Pancreas (tissue), 10 donors: Measurements from ENCODE around the gene LRSAM1. TPM values are rescaled to one million over a fixed set of nuclear protein-coding genes. Genes with fewer than 3 reads are reported as not detected.

Experiments used
- ATAC-seq, 4 donors: fragments of 200-7000 bp; cut with Tn5 transposase; one replicate each; pipeline versions ENCODE4 v1.8.0 to v1.9.1; 2020; ENCODE audit warnings: mild to moderate bottlenecking in 4 of 4, moderate library complexity in 4 of 4
- DNase-seq, 6 donors: peaks; one replicate each; pipeline ENCODE4 v3.0.0-alpha.2; 2020
- FAIRE-seq: peaks from 2 replicates; lab custom pipeline; 2012; peaks lifted over from hg19 to GRCh38; lab: Jason Lieb, UNC
- H3K27ac ChIP-seq, 4 donors: fragments of 200-600 bp; sonication (generic); 1 replicate in 3 of 4; 2 replicates in 1 of 4; pipeline versions ENCODE4 v1.5.0 to v1.8.0; 2020
- H3K27me3 ChIP-seq, 4 donors: fragments of 200-600 bp; one replicate each; pipeline ENCODE4 v1.8.0; 2021
- H3K36me3 ChIP-seq, 3 donors: fragments of 200-600 bp; sonication (generic) in 1 of 3; one replicate each; pipeline versions ENCODE4 v1.5.0 to v1.8.0; 2020 to 2021
- H3K4me1 ChIP-seq, 3 donors: fragments of 200-600 bp; one replicate each; pipeline ENCODE4 v1.8.0; 2021
- H3K4me3 ChIP-seq, 4 donors: fragments of 200-600 bp; sonication (generic) in 2 of 4; one replicate each; pipeline versions ENCODE4 v1.5.0 to v1.8.0; 2020 to 2021
- H3K9me3 ChIP-seq, 4 donors: fragments of 200-600 bp; one replicate each; pipeline ENCODE4 v1.8.0; 2021
- CTCF ChIP-seq, 4 donors: fragments of 200-600 bp; sonication (generic) in 3 of 4; IDR thresholded peaks; one replicate each; pipeline versions ENCODE4 v1.5.0 to v1.8.0; 2021; ENCODE audit warnings: antibody characterized with exemption in 4 of 4
- WGBS, 2 donors: extraction: QIAGEN DNeasy Blood & Tissue Kit; methylation state at CpG; one replicate each; pipeline ENCODE4 v1.1.7; 2013; 5-methylcytosine and 5-hydroxymethylcytosine counted together
- intact Hi-C, 3 donors: fragments of 100-400 bp; cut with DNase I; formaldehyde crosslinking; loops; one replicate each; pipeline versions ENCODE4 v1.11.1 to v1.14.2; 2022
- polyA plus RNA-seq, 2 donors: library from polyadenylated mRNA; stranded (reverse); fragments of 200-250 nt; gene quantifications; one replicate each; pipeline ENCODE4 v1.2.3, GENCODE V29; 2013
- total RNA-seq, 6 donors: library from RNA; stranded (reverse); fragmentation: NEBNext Ultra II Directional in 4 of 6; extraction: Animal tissue kit (Norgen Biotek cat#: 25700) in 4 of 6; gene quantifications; one replicate each; pipeline versions ENCODE4 v1.2.1 to v1.2.4, GENCODE V29; 2021 to 2023
- donor health status: healthy with polysubstance abuse.
- donor health status: DM: no; HTN: no; CAD: no; lungs with moderate emphysema.
- donor health status: DM: no; HTN: no; CAD: no.
- donor health status: control.
- donor health status: control.
- donor health status: Bipolar disorder and iron deficiency.
- donor health status: DM: yes; HTN: yes; CAD: no.
- donor health status: DM: no; HTN: no; CAD: no.
- donor health status: DM: no; HTN: no; CAD: no.
- donor health status: DM: yes; HTN: yes; CAD: no.

LRSAM1 gene
- total and polyA plus RNA-seq, 8 donors: 4.3 to 24.9 (median 7.7) TPM

- DNase-seq (no peak), ATAC-seq (peak in 1 of 4 donors; percentile 12), FAIRE-seq (no peak)
- Histone ChIP-seq H3K9me3 (no peaks in the 10 kb centered on the region), H3K4me1 (no peaks in the 10 kb centered on the region), H3K4me3 (no peak overlapping the region), H3K27me3 (no peaks in the 10 kb centered on the region), H3K36me3 (peaks cover 0 to 16% (median 0%) of the 10 kb centered on the region in 3 donors), H3K27ac (no peak overlapping the region)
- intact Hi-C loops: no loop called here
- no peak for TF ChIP-seq CTCF (IDR thresholded peaks at IDR 0.05)
- 83 to 88% methylated on average over 11 of the region's 11 CpGs for WGBS, 2 donors
Measured at GRCh38 chr9:127485995-127486394, 34.7 kb downstream of the LRSAM1 start.

GRCh38 chr9:127488946-127489345 is 37.6 kb downstream of the LRSAM1 start:
- no peak for ATAC-seq
- no peak for TF ChIP-seq CTCF (IDR thresholded peaks at IDR 0.05)
- FAIRE-seq: no peak
- Histone ChIP-seq H3K27ac (no peak overlapping the region), H3K36me3 (peaks cover 0 to 9% (median 0%) of the 10 kb centered on the region in 3 donors), H3K27me3 (no peaks in the 10 kb centered on the region), H3K9me3 (no peaks in the 10 kb centered on the region), H3K4me3 (no peak overlapping the region), H3K4me1 (peaks cover 0 to under 1% (median 0%) of the 10 kb centered on the region in 3 donors)
- DNase-seq: peak in 1 of 6 donors; percentile 19
- 89 to 96% methylated on average over 8 of the region's 8 CpGs for WGBS, 2 donors
- intact Hi-C loops: no loop called here

- H3K27me3 ChIP-seq: no peaks in the 10 kb centered on the region
- H3K36me3 ChIP-seq: peaks cover 0 to 9% (median 0%) of the 10 kb centered on the region in 3 donors
- no peak for TF ChIP-seq CTCF (IDR thresholded peaks at IDR 0.05)
- DNase-seq: peak in 1 of 6 donors; percentile 63
- intact Hi-C loops: loop anchor here in 2 of 3 donors (10.0 kb wide), 1 partner anchor 245 kb away; the partner anchor contains the start of gene TOR2A (in 2 of the 2)
- H3K4me1 ChIP-seq: peaks cover 2 to 7% (median 3%) of the 10 kb centered on the region in 3 donors
- no peak for ATAC-seq
- WGBS, 2 donors: 86 to 91% methylated on average over 20 to 22 of the region's 22 CpGs
- H3K4me3 ChIP-seq: no peak overlapping the region
- no peak overlapping the region for H3K27ac ChIP-seq
- FAIRE-seq: no peak
- no peaks in the 10 kb centered on the region for H3K9me3 ChIP-seq
Measured at GRCh38 chr9:127489471-127490115, 38.3 kb downstream of the LRSAM1 start.

- H3K4me3 ChIP-seq: no peak overlapping the region
- peaks cover 11 to 13% (median 13%) of the 10 kb centered on the region in 3 donors for H3K4me1 ChIP-seq
- no peaks in the 10 kb centered on the region for H3K9me3 ChIP-seq
- no peak for TF ChIP-seq CTCF (IDR thresholded peaks at IDR 0.05)
- H3K36me3 ChIP-seq: peaks cover 0 to 9% (median 0%) of the 10 kb centered on the region in 3 donors
- intact Hi-C loops: loop anchor here in 2 of 3 donors (10.0 kb wide), 1 partner anchor 244 kb away; the partner anchor contains the start of gene TOR2A (in 2 of the 2)
- FAIRE-seq (no peak), DNase-seq (no peak), ATAC-seq (no peak)
- 91 to 92% methylated on average over 9 of the region's 9 CpGs for WGBS, 2 donors
- H3K27me3 ChIP-seq: no peaks in the 10 kb centered on the region
- no peak overlapping the region for H3K27ac ChIP-seq
Measured at GRCh38 chr9:127490535-127491230, 39.4 kb downstream of the LRSAM1 start.
